BJ (cell line): ENCODE data around the gene FIGLA. TPM values are rescaled to one million over a fixed set of nuclear protein-coding genes. Genes with fewer than 3 reads are reported as not detected.
"Not testable (repeated sequence)": the region's sequence is repeated elsewhere in the genome, so short reads cannot be mapped to it uniquely, and the experiment has no call there.

Experiments
- CTCF ChIA-PET: fragments of 350-600 bp; formaldehyde crosslinking; extraction: SDS; loops from one replicate; lab custom pipeline; 2021; ENCODE audit warnings: antibody characterized with exemption, inconsistent platforms; lab: Yijun Ruan, JAX
- POLR2A ChIA-PET: fragments of 300-600 bp; sonication (Branson Sonifier 250); formaldehyde crosslinking; extraction: SDS; loops from one replicate; lab custom pipeline; 2021; ENCODE audit warnings: antibody characterized with exemption; lab: Charles Lee
- DNase-seq: peaks from one replicate; pipeline ENCODE4 v3.0.0-alpha.2; 2011; ENCODE audit warnings: low read depth
- H3K27me3 ChIP-seq: 2 replicates; pipeline ENCODE4 v1.6.0; 2011; ENCODE audit warnings: low read length; ENCODE audit not compliant: control insufficient read depth, insufficient read depth
- H3K36me3 ChIP-seq: 2 replicates; pipeline ENCODE4 v1.5.1; 2011; ENCODE audit warnings: low read length; ENCODE audit not compliant: control insufficient read depth, insufficient read depth
- H3K4me3 ChIP-seq: 2 replicates; pipeline ENCODE4 v1.5.1; 2011; ENCODE audit warnings: low read depth, mild to moderate bottlenecking, control low read depth, low read length
- polyA plus RNA-seq: library from polyadenylated mRNA; depleted of rRNA; stranded (reverse); fragments of >200 nt; gene quantifications from 2 replicates; pipeline ENCODE4 v1.2.3, GENCODE V29; 2011
- TF ChIP-seq, protein P1 (sequence below): IDR thresholded peaks from 2 replicates; pipeline ENCODE4 v1.5.1; 2011; ENCODE audit warnings: low read depth, mild to moderate bottlenecking, control low read depth, inconsistent platforms, low read length, moderate library complexity; ENCODE audit not compliant: insufficient read depth

The FIGLA gene
- polyA plus RNA-seq, 1 experiment: not detected

- TF ChIP-seq, protein P1, sequence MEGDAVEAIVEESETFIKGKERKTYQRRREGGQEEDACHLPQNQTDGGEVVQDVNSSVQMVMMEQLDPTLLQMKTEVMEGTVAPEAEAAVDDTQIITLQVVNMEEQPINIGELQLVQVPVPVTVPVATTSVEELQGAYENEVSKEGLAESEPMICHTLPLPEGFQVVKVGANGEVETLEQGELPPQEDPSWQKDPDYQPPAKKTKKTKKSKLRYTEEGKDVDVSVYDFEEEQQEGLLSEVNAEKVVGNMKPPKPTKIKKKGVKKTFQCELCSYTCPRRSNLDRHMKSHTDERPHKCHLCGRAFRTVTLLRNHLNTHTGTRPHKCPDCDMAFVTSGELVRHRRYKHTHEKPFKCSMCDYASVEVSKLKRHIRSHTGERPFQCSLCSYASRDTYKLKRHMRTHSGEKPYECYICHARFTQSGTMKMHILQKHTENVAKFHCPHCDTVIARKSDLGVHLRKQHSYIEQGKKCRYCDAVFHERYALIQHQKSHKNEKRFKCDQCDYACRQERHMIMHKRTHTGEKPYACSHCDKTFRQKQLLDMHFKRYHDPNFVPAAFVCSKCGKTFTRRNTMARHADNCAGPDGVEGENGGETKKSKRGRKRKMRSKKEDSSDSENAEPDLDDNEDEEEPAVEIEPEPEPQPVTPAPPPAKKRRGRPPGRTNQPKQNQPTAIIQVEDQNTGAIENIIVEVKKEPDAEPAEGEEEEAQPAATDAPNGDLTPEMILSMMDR: no peak
- ChIA-PET POLR2A (no interaction called here), CTCF (interaction anchor here (1.1 to 1.4 kb wide), 2 partner anchors 9 to 72 kb away, joined by 3 to 4 read pairs; partner anchors contain the start of gene FIGLA)
- DNase-seq: no peak
- Histone ChIP-seq H3K27me3 (peaks cover 2% of the 10 kb centered on the region; the same call in 1 of the 2 replicates), H3K36me3 (no peaks in the 10 kb centered on the region), H3K4me3 (no peak overlapping the region)
These were observed 9.3 kb upstream of the FIGLA start for GRCh38 chr2:70799706-70800105.

- POLR2A ChIA-PET, H3K4me3 ChIP-seq, CTCF ChIA-PET, DNase-seq, H3K27me3 ChIP-seq, H3K36me3 ChIP-seq: not testable (repeated sequence)
These were observed 7.6 kb upstream of the FIGLA start for GRCh38 chr2:70797996-70798395.

DNA sequence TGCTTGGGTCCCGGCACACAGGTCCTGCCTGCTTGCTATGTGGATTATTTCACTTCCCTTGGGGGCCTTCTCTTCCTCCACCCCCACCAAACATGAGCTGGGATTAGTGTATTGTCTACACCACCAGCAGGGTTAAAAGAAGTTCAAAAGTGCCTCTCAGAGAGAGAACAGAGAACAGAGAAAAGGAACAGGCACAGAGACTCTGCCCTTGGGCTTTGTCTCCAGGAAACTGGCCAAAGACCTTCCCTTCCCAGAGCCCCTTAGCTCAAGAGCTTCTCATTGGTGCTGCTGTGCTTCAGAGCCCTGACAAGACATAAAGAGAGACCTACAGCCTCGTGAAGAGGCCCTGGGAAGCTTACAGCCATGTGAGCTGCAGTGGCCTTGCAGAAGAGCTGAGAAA is 7.1 kb upstream of the FIGLA start:
- TF ChIP-seq, protein P1: no peak
- ChIA-PET POLR2A (no interaction called here), CTCF (no interaction called here)
- H3K36me3 ChIP-seq: no peaks in the 10 kb centered on the region
- peaks cover 4% of the 10 kb centered on the region for H3K27me3 ChIP-seq
- no peak overlapping the region for H3K4me3 ChIP-seq
- no peak for DNase-seq

- ChIA-PET CTCF (interaction anchor here (0.6 to 1.6 kb wide), 3 partner anchors 11 to 26 kb away, joined by 3 read pairs; no protein-coding TSS in a partner anchor), POLR2A (no interaction called here)
- Histone ChIP-seq H3K4me3 (no peak overlapping the region), H3K36me3 (no peaks in the 10 kb centered on the region), H3K27me3 (peaks cover 8% of the 10 kb centered on the region)
- TF ChIP-seq, protein P1: no peak
- no peak for DNase-seq
These were observed 5.8 kb upstream of the FIGLA start for GRCh38 chr2:70796262-70796661.

- ChIA-PET CTCF (interaction anchor here (1.6 kb wide), 1 partner anchor 25 kb away, joined by 3 read pairs; no protein-coding TSS in a partner anchor), POLR2A (no interaction called here)
- DNase-seq: no peak
- Histone ChIP-seq H3K27me3 (peaks cover 12% of the 10 kb centered on the region), H3K4me3 (no peak overlapping the region), H3K36me3 (no peaks in the 10 kb centered on the region)
- TF ChIP-seq, protein P1: no peak
These were observed 4.9 kb upstream of the FIGLA start for GRCh38 chr2:70795164-70795995.
